OCI-LY3 (cell line): ENCODE data around the gene GDF2.

Experiments
- EZH2phosphoT487 ChIP-seq: fragments of 200-600 bp; shearing (Covaris generic); IDR thresholded peaks from 2 replicates; pipeline ENCODE4 v1.6.1; 2018; ENCODE audit warnings: antibody characterized with exemption, mixed run types, low read depth
- TF ChIP-seq, protein P1 (sequence below): fragments of 200-600, 300-600 bp; sonication (generic); IDR thresholded peaks from 2 replicates; pipeline ENCODE4 v1.5.1; 2014; ENCODE audit warnings: antibody characterized with exemption, low read length, low read depth

DNA sequence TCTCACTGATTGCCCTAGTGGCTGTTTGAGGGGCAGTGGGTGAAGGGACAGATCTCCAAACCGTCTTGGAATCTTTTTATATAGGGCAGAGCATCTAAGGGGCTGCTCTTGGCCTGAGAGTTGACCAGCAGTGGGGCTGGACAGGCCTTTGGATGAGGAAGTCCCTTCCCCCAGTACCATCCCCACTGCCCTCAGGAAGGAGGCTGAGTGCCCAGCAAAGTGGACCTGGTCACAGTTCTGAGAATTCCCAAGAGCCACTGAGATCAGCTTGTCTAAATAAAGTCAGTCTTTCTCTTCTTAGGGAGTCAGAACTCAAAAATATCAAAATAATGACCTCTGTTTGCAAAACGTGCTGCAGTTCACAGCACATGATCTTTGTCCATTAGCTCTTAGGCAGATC lies 16.7 kb upstream of the GDF2 start:
- TF ChIP-seq, protein P1, sequence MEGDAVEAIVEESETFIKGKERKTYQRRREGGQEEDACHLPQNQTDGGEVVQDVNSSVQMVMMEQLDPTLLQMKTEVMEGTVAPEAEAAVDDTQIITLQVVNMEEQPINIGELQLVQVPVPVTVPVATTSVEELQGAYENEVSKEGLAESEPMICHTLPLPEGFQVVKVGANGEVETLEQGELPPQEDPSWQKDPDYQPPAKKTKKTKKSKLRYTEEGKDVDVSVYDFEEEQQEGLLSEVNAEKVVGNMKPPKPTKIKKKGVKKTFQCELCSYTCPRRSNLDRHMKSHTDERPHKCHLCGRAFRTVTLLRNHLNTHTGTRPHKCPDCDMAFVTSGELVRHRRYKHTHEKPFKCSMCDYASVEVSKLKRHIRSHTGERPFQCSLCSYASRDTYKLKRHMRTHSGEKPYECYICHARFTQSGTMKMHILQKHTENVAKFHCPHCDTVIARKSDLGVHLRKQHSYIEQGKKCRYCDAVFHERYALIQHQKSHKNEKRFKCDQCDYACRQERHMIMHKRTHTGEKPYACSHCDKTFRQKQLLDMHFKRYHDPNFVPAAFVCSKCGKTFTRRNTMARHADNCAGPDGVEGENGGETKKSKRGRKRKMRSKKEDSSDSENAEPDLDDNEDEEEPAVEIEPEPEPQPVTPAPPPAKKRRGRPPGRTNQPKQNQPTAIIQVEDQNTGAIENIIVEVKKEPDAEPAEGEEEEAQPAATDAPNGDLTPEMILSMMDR: no peak
- no peak for TF ChIP-seq EZH2phosphoT487
